NT2/D1 (cell line): ENCODE data around the gene SHCBP1L.

Source experiments
- SUZ12 ChIP-seq: IDR thresholded peaks from 2 replicates; pipeline ENCODE4 v1.6.1; 2011; ENCODE audit not compliant: insufficient read length, insufficient read depth; ENCODE audit errors: extremely low read depth
- YY1 ChIP-seq: IDR thresholded peaks from 2 replicates; pipeline ENCODE4 v1.6.1; 2011; ENCODE audit not compliant: insufficient read length, insufficient read depth
- ZNF274 ChIP-seq: IDR thresholded peaks from 2 replicates; pipeline ENCODE4 v1.6.1; 2011; ENCODE audit warnings: mild to moderate bottlenecking, low read depth, low read length

GRCh38 chr1:182860658-182861057 lies 92.3 kb downstream of the SHCBP1L start:
- no peak for TF ChIP-seq SUZ12
- no peak for TF ChIP-seq YY1
- no peak for TF ChIP-seq ZNF274
